GM21423 (cell line): ENCODE data around the gene FTO.
"Not testable (repeated sequence)": the region's sequence is repeated elsewhere in the genome, so short reads cannot be mapped to it uniquely, and the experiment has no call there.

Experiments
- ATAC-seq: cut with Tn5 transposase; IDR thresholded peaks from one replicate; pipeline ENCODE4 v1.9.1; 2021; ENCODE audit warnings: mild to moderate bottlenecking, moderate library complexity; ENCODE audit not compliant: unreplicated experiment

Gene FTO

GRCh38 chr16:53855056-53855455, 151.1 kb downstream of the FTO start:
- no peak for ATAC-seq

GRCh38 chr16:53855511-53855910, 151.6 kb downstream of the FTO start:
- ATAC-seq: no peak

DNA sequence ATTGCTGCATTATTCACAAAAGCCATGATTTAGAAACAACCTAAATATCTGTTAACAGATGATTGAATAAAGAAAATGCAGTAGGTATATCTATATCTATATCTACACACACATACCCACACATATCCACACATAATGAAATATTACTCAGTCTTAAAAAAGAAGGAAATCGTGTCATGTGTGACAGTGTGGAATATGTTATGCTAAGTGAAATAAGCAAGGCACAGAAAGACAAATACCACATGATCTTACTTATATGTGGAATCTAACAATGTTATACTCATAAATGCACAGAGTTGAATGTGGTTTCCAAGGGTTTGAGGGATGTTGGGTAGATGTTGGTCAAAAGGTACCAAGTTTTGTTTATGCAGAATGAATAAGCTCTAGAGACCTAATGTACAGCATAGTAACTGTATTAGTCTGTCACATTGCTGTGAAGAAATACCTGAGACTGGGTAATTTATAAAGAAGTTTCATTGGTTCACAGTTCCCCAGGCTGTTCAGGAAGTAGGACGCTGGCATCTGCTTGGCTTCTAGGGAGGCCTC, 156.1 kb downstream of the FTO start:
- no peak for ATAC-seq

DNA sequence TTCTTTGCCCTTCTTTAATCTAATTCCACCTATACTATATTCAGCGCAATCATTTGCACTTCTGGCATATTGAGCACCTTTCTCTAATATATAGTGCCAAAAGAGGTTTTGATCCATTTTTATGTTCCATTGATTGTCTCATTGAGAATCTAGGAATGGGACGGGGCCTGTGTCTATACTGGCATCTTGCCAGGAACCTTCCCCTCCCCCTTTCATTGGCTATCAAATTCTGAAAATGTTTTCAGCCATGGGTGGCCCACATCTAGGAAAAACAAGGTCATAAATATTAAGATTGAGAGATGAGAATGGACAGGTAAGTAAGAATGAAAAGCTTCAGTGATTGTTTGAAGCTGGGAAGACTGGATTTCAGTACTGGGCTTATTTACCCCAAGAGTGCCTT, 159.9 kb downstream of the FTO start:
- ATAC-seq: no peak

DNA sequence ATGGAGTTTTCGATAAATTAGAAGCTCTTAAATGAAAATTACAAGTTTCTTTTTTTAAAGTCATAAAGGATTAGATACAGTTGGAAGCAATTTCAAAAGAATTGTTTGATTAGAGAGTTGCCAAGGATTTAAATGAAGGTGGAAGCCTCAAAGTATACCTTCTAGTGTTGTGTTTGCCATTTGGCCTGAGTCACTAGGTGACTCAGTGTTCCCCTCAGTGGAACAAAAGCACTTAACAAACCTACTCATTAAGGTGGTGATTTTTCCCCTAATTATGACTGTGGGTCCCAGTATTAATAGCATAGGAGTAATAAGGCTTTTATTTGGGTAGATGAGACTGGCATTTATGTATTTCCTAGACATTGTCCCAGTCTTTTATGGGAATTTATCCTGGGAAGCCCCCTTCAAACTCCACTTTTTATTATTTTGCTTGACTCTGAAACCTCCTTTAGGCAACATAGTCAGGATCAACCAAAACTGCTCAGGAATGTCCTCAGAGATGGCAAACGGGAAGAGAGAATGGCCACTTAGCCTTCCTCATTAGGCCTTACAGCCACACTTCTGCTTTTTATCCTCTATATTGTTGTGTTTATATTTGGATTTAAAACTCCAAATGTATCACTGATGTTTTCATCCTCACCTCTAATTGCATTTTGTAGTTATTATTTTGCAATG, 161.0 kb downstream of the FTO start:
- ATAC-seq: no peak

GRCh38 chr16:53865494-53865863, 161.5 kb downstream of the FTO start:
- no peak for ATAC-seq

- no peak for ATAC-seq
These were observed 162.6 kb downstream of the FTO start for GRCh38 chr16:53866520-53866919.

GRCh38 chr16:53870831-53871230, 166.9 kb downstream of the FTO start:
- no peak for ATAC-seq

DNA sequence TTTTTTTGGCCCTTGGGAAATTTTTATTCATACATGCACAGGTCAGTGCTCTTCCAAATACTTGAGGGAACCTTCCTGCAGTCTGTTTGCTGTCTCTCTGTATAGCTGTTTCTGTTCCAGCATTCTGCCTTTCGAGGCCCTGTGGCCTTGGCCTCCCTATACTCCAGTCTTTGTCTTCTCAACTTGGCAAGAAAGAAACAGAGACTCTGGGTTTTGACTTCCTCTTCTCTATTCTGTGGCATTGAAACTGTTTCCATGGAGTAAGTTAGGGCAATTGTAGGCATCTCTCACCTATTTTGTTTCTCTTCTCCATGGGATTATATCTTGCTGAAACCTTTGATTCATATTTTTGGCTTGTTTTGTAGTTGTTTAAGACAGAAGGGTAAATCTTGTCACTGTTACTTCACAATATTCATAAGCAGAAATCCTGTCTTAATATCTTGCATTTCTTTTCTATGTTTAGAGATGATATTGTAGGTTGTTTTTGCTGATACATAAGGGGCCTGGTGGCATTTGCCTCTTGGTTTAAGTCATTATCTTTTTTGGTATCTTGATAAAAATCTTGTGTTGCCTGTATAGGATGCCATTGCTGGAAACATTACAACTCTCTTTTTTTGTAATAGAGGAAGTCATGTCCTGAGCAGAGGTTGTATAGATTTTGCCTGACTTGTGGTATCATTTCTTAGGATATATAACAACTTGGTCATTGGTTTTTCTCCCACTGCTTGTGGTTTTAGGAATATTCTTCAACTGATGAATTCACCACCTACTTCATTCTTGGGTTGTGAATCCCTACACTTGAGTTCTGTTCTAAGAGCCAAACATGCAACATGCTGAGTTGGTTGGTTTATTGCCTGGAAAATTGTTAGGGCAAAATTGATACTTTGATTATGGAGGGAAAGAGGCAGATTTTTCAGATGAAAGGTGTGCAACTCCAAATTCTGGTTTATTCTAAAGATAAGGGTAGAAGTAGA, 168.6 kb downstream of the FTO start:
- ATAC-seq: no peak

GRCh38 chr16:53876811-53877210, 172.9 kb downstream of the FTO start:
- ATAC-seq: no peak

GRCh38 chr16:53878216-53878615, 174.3 kb downstream of the FTO start:
- no peak for ATAC-seq

- ATAC-seq: no peak
These were observed 177.4 kb downstream of the FTO start for GRCh38 chr16:53881371-53881770.

DNA sequence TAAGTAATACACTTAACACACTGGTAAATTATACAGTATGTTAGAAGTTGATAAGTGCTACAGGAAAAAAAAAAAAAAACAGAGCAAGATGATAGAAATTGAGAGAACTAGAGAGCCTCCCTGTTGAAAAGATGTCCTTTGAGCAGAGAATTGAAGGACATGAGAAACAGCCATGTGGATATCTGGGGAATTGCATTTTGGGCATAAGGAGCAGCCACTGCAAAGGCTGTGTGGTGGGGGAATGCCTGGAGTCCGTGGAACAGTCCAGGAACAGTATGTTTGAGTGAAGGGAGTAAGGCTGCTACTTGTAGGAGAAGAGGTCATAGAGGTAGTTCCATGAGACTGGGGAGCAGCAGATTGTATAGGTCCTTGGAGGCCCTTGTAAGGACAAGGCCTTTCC, 178.4 kb downstream of the FTO start:
- ATAC-seq: no peak

DNA sequence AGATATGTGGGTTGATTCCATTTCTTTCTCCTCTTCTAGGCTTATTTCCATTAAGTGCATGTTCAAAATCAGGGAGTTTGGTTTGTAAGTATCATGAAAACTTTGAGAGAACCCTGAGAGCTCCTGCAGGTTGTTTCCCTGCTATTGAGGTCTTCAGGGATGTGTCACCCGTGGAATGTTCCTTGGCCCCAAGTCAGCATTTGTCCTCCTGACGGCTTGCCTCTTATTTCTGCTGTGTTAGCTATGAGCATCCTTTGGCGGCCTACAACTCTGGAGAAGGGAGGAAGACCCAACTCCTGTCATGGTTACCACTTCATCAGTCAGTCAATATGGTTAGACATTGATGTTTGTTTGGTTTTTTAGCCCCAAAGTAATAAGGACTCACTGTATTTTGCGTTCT, 180.8 kb downstream of the FTO start:
- no peak for ATAC-seq

- no peak for ATAC-seq
These were observed 182.8 kb downstream of the FTO start for GRCh38 chr16:53886482-53887378.

GRCh38 chr16:53888222-53888621, 184.3 kb downstream of the FTO start:
- ATAC-seq: no peak

- ATAC-seq: not testable (repeated sequence)
These were observed 186.9 kb downstream of the FTO start for GRCh38 chr16:53890877-53891276.

DNA sequence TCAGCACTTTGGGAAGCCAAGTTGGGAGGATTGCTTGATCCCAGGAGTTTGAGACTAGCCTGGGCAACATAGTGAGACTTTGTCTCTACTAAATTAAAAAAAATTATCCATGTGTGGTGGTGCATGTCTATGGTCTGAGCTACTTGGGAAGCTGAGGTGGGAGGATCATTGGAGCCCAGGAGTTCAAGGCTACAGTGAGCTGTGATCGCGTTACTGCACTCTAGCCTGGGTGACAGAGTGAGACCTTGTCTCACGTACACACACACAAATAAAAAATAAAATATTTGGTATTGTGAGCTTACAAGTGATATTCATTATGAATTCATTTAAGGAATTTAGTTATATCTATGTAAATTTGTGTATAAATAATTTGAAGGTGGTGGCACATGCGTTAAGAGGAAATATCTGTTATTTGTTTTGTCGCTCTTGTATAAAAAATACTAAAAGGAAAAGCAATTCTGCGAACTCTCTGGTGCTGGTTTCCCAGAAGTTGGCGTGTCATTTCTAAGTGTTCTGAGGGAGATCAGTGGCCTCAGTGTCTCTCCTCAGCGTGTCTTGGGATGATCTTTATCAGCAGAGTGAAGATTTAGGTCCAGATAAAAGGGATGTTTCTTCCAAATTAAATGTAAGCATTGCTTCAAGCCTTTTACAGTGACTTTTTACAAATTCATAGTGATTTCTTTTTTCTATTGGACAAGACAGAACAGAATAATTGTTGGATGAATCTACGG, 187.6 kb downstream of the FTO start:
- ATAC-seq: no peak

DNA sequence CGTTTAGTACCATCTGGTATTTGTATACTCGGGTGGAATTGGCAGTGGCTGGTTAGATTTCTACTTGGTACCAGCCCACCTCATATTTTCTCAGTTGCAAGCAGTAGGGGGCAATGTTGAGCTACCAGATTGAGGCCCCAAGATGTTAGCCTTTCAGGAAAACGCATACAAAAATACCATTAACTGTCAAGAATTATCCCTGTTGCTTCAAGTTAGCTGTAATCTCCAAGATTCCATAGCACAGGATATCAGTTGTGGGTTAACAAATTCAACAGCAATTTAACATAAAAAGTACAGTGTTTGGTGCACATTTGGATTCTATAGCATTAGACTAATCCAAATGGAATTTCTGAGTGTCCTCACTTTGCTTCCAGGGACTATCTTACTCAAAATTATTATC, 188.2 kb downstream of the FTO start:
- ATAC-seq: no peak

DNA sequence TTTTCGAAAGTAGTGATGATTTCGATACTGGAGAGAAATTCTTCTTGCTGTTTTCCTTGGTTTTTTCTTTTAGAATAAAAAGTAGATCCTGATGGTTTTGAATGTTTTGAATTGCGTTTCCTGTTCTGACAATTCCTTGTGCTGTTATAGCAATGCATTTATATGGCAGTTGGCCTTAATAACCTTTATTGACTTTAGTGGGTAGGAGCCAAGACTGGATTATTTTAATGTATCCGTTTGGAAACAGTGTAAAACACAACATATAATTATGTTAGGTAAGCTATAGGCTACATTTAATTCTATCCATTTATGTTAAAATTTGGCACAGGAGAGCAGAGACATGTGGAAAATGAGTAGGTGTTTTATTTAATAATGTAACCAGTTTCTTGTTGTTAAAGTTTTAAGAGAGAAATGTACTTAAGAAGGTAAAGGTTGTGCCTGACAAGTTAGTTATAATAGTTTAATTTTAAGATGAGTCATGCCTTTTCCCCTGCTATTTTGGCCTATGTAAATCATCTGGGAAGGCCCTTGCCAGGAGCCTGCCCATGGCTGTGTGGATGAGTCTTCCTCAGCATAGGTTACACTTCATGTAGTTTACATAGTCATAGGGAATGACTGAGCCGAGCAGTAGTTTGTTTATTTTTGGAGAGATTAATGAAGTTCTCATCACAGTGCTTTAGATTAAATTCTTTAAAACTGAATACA, 189.9 kb downstream of the FTO start:
- no peak for ATAC-seq
